Psoas muscle (tissue), 8 donors: ENCODE results near the gene COPS9. TPM values are rescaled to one million over a fixed set of nuclear protein-coding genes. Genes with fewer than 3 reads are reported as not detected.
A peak's percentile ranks its signal among the peaks of the same experiment; 100 is the strongest.

Experiments
- ATAC-seq, 4 donors: fragments of 200-7000 bp; cut with Tn5 transposase; one replicate each; pipeline ENCODE4 v1.9.1; 2020; ENCODE audit warnings: moderate library complexity in 3 of 4, mild to moderate bottlenecking in 2 of 4
- DNase-seq, 2 donors: peaks; one replicate each; pipeline ENCODE4 v3.0.0-alpha.2; 2020
- H3K27ac ChIP-seq: fragments of 200-600 bp; one replicate; pipeline ENCODE4 v1.8.0; 2022
- H3K27me3 ChIP-seq, 3 donors: fragments of 200-600 bp in 1 of 3; one replicate each; pipeline versions ENCODE4 v1.6.1 to v1.8.0; 2013 to 2022; ENCODE audit warnings: low read length in 2 of 3, mild to moderate bottlenecking in 2 of 3, moderate library complexity in 1 of 3; ENCODE audit not compliant: insufficient read depth in 3 of 3
- H3K36me3 ChIP-seq, 2 donors: fragments of 200-600 bp in 1 of 2; one replicate each; pipeline versions ENCODE4 v1.6.1 to v1.8.0; 2013 to 2022; ENCODE audit warnings: low read depth in 1 of 2, mild to moderate bottlenecking in 1 of 2, moderate library complexity in 1 of 2; ENCODE audit not compliant: insufficient read depth in 1 of 2
- H3K4me1 ChIP-seq: fragments of 200-600 bp; one replicate; pipeline ENCODE4 v1.8.0; 2022
- H3K4me3 ChIP-seq: fragments of 200-600 bp; one replicate; pipeline ENCODE4 v1.8.0; 2022; ENCODE audit warnings: mild to moderate bottlenecking
- H3K9me3 ChIP-seq: fragments of 200-600 bp; one replicate; pipeline ENCODE4 v1.8.0; 2022
- CTCF ChIP-seq: fragments of 200-600 bp; IDR thresholded peaks from one replicate; pipeline ENCODE4 v1.8.0; 2022; ENCODE audit warnings: antibody characterized with exemption
- WGBS, 3 donors: extraction: QIAGEN DNeasy Blood & Tissue Kit; methylation state at CpG; one replicate each; pipeline versions ENCODE4 v1.1.6 to v1.1.7; 2013; 5-methylcytosine and 5-hydroxymethylcytosine counted together
- intact Hi-C, 2 donors: fragments of 100-400 bp; cut with DNase I; formaldehyde crosslinking; loops; one replicate each; pipeline versions ENCODE4 v1.11.0 to v1.14.2; 2022
- polyA plus RNA-seq, 3 donors: library from polyadenylated mRNA; stranded (reverse); fragments of 200-250 nt; gene quantifications; one replicate each; pipeline ENCODE4 v1.2.3, GENCODE V29; 2013
- total RNA-seq, 4 donors: library from RNA; stranded (reverse); fragmentation: NEBNext Ultra II Directional in 2 of 4; extraction: Animal tissue kit (Norgen Biotek cat#: 25700) in 2 of 4; gene quantifications; one replicate each; pipeline versions ENCODE4 v1.2.1 to v1.2.4, GENCODE V29; 2021 to 2023
- donor health status: healthy with polysubstance abuse.
- donor health status: DM: no; HTN: no; CAD: no; lungs with moderate emphysema.
- donor health status: Bipolar disorder and iron deficiency.
- donor health status: healthy.
- donor health status: DM: yes; HTN: yes; CAD: no.
- donor health status: DM: no; HTN: no; CAD: no.
- donor health status: DM: no; HTN: no; CAD: no.
- donor health status: DM: yes; HTN: yes; CAD: no.

Gene COPS9
- total and polyA plus RNA-seq, 7 donors, result 136 to 597 (median 214) TPM

- no peak for ATAC-seq
- Histone ChIP-seq H3K36me3 (no peaks in the 10 kb centered on the region), H3K9me3 (no peaks in the 10 kb centered on the region), H3K4me3 (no peak overlapping the region), H3K4me1 (no peaks in the 10 kb centered on the region), H3K27me3 (no peaks in the 10 kb centered on the region), H3K27ac (no peak overlapping the region)
- intact Hi-C loops, result no loop called here
- no peak for TF ChIP-seq CTCF
- DNase-seq, result no peak
- 78 to 91% (median 81%) methylated on average over 4 of the region's 4 CpGs for WGBS, 3 donors
Measured at GRCh38 chr2:240182476-240182875, 46.4 kb upstream of the COPS9 start.

GRCh38 chr2:240182001-240182400 is 45.9 kb upstream of the COPS9 start:
- no peak overlapping the region for H3K27ac ChIP-seq
- DNase-seq (no peak), ATAC-seq (no peak)
- no peak overlapping the region for H3K4me3 ChIP-seq
- H3K4me1 ChIP-seq, result no peaks in the 10 kb centered on the region
- H3K9me3 ChIP-seq, result no peaks in the 10 kb centered on the region
- H3K36me3 ChIP-seq, result no peaks in the 10 kb centered on the region
- no peaks in the 10 kb centered on the region for H3K27me3 ChIP-seq
- intact Hi-C loops, result no loop called here
- 84 to 94% (median 90%) methylated on average over 5 of the region's 5 CpGs for WGBS, 3 donors
- no peak for TF ChIP-seq CTCF

DNA sequence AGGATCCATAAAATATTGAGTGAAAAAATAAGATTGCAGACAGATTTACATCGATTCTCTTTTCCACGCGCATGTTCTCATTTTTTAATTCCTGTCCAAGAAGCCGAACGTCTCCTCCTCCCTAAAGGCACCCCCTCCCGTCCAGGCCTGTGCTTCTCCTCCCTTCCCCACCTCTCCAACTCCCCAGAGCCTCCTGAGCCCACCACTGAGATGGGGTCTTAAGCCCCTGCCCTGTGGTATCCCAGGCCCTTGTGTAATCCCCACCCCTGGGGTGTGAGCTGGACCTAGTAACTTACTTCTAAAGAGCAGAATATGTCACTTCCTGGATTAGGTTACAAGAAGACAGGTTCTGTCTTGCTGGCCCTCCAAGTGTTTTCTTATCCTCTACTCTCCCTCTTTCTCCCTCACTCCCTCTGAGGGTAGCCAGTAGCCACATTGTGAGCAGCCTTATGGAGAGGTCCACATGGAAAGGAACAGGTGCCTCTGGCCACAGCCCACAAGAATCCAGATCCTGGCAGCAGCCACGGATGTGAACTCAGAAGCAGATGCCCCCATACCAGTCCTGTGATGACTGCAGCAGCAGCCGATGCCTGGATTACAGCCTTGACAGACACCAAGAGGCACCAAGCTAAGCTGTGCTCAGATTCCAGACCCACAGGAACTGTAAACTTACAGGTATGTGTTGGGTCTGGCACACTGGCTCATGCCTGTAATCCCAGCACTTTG is 44.0 kb upstream of the COPS9 start:
- DNase-seq (peak in 1 of 2 donors; percentile 36), ATAC-seq (peak in 1 of 4 donors; percentile 87)
- H3K36me3 ChIP-seq, result no peaks in the 10 kb centered on the region
- no peaks in the 10 kb centered on the region for H3K27me3 ChIP-seq
- intact Hi-C loops, result no loop called here
- WGBS, 3 donors, result 63 to 72% (median 63%) methylated on average over 8 of the region's 8 CpGs
- no peak for TF ChIP-seq CTCF
- H3K4me3 ChIP-seq, result no peak overlapping the region
- no peak overlapping the region for H3K27ac ChIP-seq
- no peaks in the 10 kb centered on the region for H3K4me1 ChIP-seq
- H3K9me3 ChIP-seq, result no peaks in the 10 kb centered on the region

DNA sequence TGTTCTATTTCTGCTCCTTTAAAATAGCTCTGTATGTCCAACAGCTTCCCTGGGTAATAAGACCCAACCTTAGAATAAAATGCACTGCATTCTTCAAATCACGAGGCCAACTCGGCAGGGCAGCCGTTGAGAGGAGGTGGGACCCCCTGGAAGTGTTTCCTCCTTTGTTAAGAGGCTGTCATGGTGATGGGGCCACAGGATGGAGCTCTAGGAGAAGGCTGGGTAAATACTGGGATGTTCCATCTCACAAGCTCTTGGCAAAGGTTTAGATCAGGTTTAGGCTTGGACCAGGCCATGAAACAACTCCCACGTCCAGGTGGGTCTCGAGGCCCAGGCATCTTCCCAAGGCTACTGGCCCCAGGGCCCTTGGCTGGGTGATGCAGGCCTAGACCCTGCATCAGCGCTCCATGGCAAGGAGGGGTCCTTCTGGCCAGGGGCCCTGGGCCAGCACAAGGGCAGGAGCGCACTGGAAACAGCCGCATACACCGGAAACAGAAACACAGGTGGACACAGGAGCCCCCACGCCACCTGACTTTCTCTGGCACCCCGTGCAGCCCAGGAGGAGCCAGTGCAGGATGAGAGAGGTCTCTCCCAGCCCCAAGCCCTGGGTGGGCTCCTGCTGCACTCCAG is 43.2 kb upstream of the COPS9 start:
- 79 to 87% (median 82%) methylated on average over 11 of the region's 11 CpGs for WGBS, 3 donors
- DNase-seq (peak in 1 of 2 donors; percentile 36), ATAC-seq (no peak)
- H3K27me3 ChIP-seq, result no peaks in the 10 kb centered on the region
- no peak overlapping the region for H3K4me3 ChIP-seq
- H3K27ac ChIP-seq, result no peak overlapping the region
- no peaks in the 10 kb centered on the region for H3K4me1 ChIP-seq
- H3K36me3 ChIP-seq, result no peaks in the 10 kb centered on the region
- intact Hi-C loops, result no loop called here
- H3K9me3 ChIP-seq, result no peaks in the 10 kb centered on the region
- no peak for TF ChIP-seq CTCF
